OCI-LY7 (cell line): ENCODE measurements around the gene PDE10A.

Source experiments
- EZH2phosphoT487 ChIP-seq: fragments of 200-600 bp; sonication (generic); IDR thresholded peaks from 2 replicates; pipeline ENCODE4 v1.6.1; 2018; ENCODE audit warnings: low read depth, borderline replicate concordance, mild to moderate bottlenecking, mixed run types, antibody characterized with exemption, low read length, moderate library complexity, mixed read lengths
- TF ChIP-seq, protein P1 (sequence below): fragments of 200-600 bp; sonication (generic); conservative IDR thresholded peaks from 2 replicates; pipeline ENCODE4 v1.5.1; 2014; ENCODE audit warnings: mild to moderate bottlenecking, antibody characterized with exemption, low read length, moderate library complexity, mixed read lengths

- TF ChIP-seq, protein P1, sequence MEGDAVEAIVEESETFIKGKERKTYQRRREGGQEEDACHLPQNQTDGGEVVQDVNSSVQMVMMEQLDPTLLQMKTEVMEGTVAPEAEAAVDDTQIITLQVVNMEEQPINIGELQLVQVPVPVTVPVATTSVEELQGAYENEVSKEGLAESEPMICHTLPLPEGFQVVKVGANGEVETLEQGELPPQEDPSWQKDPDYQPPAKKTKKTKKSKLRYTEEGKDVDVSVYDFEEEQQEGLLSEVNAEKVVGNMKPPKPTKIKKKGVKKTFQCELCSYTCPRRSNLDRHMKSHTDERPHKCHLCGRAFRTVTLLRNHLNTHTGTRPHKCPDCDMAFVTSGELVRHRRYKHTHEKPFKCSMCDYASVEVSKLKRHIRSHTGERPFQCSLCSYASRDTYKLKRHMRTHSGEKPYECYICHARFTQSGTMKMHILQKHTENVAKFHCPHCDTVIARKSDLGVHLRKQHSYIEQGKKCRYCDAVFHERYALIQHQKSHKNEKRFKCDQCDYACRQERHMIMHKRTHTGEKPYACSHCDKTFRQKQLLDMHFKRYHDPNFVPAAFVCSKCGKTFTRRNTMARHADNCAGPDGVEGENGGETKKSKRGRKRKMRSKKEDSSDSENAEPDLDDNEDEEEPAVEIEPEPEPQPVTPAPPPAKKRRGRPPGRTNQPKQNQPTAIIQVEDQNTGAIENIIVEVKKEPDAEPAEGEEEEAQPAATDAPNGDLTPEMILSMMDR: no peak
- TF ChIP-seq EZH2phosphoT487: no peak
These were observed 47.4 kb downstream of the PDE10A start for GRCh38 chr6:165615636-165616035.
